Liver (tissue), 9 donors: Measurements from ENCODE around the gene ZNF831. TPM values are rescaled to one million over a fixed set of nuclear protein-coding genes. Genes with fewer than 3 reads are reported as not detected.

Experiments
- DNase-seq: peaks from one replicate; pipeline ENCODE4 v3.0.0-alpha.2; 2017; ENCODE audit warnings: low spot score
- H3K27ac ChIP-seq, 2 donors: one replicate each; pipeline ENCODE4 v1.7.0; 2013; ENCODE audit warnings: inconsistent platforms in 2 of 2, low read length in 2 of 2, control low read depth in 1 of 2, low read depth in 1 of 2, mild to moderate bottlenecking in 1 of 2
- H3K27me3 ChIP-seq, 4 donors: one replicate each; pipeline versions ENCODE4 v1.6.1 to v1.7.0; 2013; ENCODE audit warnings: low read length in 3 of 4, inconsistent platforms in 1 of 4, mild to moderate bottlenecking in 1 of 4, moderate library complexity in 1 of 4; ENCODE audit not compliant: control insufficient read depth in 4 of 4, insufficient read depth in 4 of 4
- H3K36me3 ChIP-seq, 4 donors: one replicate each; pipeline versions ENCODE4 v1.6.1 to v1.7.0; 2013; ENCODE audit warnings: low read length in 3 of 4, mild to moderate bottlenecking in 3 of 4, low read depth in 1 of 4, moderate library complexity in 1 of 4; ENCODE audit not compliant: control insufficient read depth in 4 of 4, insufficient read depth in 3 of 4
- H3K4me1 ChIP-seq, 4 donors: one replicate each; pipeline versions ENCODE4 v1.6.1 to v1.7.0; 2013; ENCODE audit warnings: low read length in 3 of 4, mild to moderate bottlenecking in 3 of 4, moderate library complexity in 1 of 4; ENCODE audit not compliant: control insufficient read depth in 4 of 4, insufficient read depth in 4 of 4
- H3K4me3 ChIP-seq, 3 donors: one replicate each; pipeline versions ENCODE4 v1.6.1 to v1.7.0; 2013; ENCODE audit warnings: low read length in 3 of 3, control low read depth in 1 of 3, low read depth in 1 of 3, mild to moderate bottlenecking in 1 of 3
- H3K9ac ChIP-seq, 2 donors: one replicate each; pipeline ENCODE4 v1.7.0; 2013; ENCODE audit warnings: low read length in 2 of 2, mild to moderate bottlenecking in 2 of 2, moderate library complexity in 2 of 2, control low read depth in 1 of 2, low read depth in 1 of 2
- H3K9me3 ChIP-seq, 4 donors: one replicate each; pipeline versions ENCODE4 v1.6.1 to v1.7.0; 2013; ENCODE audit warnings: low read length in 3 of 4; ENCODE audit not compliant: control insufficient read depth in 4 of 4
- ATF3 ChIP-seq: IDR thresholded peaks from 2 replicates; pipeline ENCODE4 v1.6.1; 2016; ENCODE audit warnings: antibody characterized with exemption
- CTCF ChIP-seq: fragments of 150-350 bp; IDR thresholded peaks from 2 replicates; pipeline ENCODE4 v1.5.1; 2017; ENCODE audit warnings: improper control_type of control experiment, low read depth, low read length; ENCODE audit not compliant: missing input control
- FOXA1 ChIP-seq: IDR thresholded peaks from 2 replicates; pipeline ENCODE4 v1.6.1; 2016; ENCODE audit warnings: antibody characterized with exemption
- FOXA2 ChIP-seq: IDR thresholded peaks from 2 replicates; pipeline ENCODE4 v1.6.1; 2016; ENCODE audit warnings: antibody characterized with exemption
- GABPA ChIP-seq, 2 donors: IDR thresholded peaks in 1 of 2; conservative IDR thresholded peaks in 1 of 2; 2 replicates each; pipeline ENCODE4 v1.6.1; 2016; ENCODE audit warnings: antibody characterized with exemption in 2 of 2, mild to moderate bottlenecking in 1 of 2, moderate library complexity in 1 of 2
- HNF4A ChIP-seq, 2 donors: conservative IDR thresholded peaks; 2 replicates each; pipeline ENCODE4 v1.6.1; 2016; ENCODE audit warnings: antibody characterized with exemption in 2 of 2, mild to moderate bottlenecking in 2 of 2
- HNF4G ChIP-seq: IDR thresholded peaks from 2 replicates; pipeline ENCODE4 v1.6.1; 2016; ENCODE audit warnings: antibody characterized with exemption
- JUND ChIP-seq, 2 donors: IDR thresholded peaks; 2 replicates each; pipeline ENCODE4 v1.6.1; 2016; ENCODE audit warnings: antibody characterized with exemption in 2 of 2
- MAX ChIP-seq: IDR thresholded peaks from 2 replicates; pipeline ENCODE4 v1.6.1; 2016; ENCODE audit warnings: antibody characterized with exemption
- NR2F2 ChIP-seq: IDR thresholded peaks from 2 replicates; pipeline ENCODE4 v1.6.1; 2016; ENCODE audit warnings: antibody characterized with exemption
- RAD21 ChIP-seq, 2 donors: IDR thresholded peaks; 2 replicates each; pipeline ENCODE4 v1.6.1; 2016; ENCODE audit warnings: antibody characterized with exemption in 2 of 2, mild to moderate bottlenecking in 2 of 2
- REST ChIP-seq: IDR thresholded peaks from 2 replicates; pipeline ENCODE4 v1.6.1; 2016; ENCODE audit warnings: antibody characterized with exemption, mild to moderate bottlenecking
- RXRA ChIP-seq, 2 donors: IDR thresholded peaks; 2 replicates each; pipeline ENCODE4 v1.6.1; 2017 to 2018; ENCODE audit warnings: antibody characterized with exemption in 2 of 2, mild to moderate bottlenecking in 1 of 2
- SP1 ChIP-seq: IDR thresholded peaks from 2 replicates; pipeline ENCODE4 v1.6.1; 2018; ENCODE audit warnings: antibody characterized with exemption, mild to moderate bottlenecking
- TAF1 ChIP-seq: conservative IDR thresholded peaks from 2 replicates; pipeline ENCODE4 v1.6.1; 2016; ENCODE audit warnings: antibody characterized with exemption, mild to moderate bottlenecking
- ZBTB33 ChIP-seq: IDR thresholded peaks from 2 replicates; pipeline ENCODE4 v1.6.1; 2016; ENCODE audit warnings: antibody characterized with exemption
- WGBS: extraction: QIAGEN DNeasy Blood & Tissue Kit; methylation state at CpG from one replicate; pipeline ENCODE4 v1.1.7; 2013; 5-methylcytosine and 5-hydroxymethylcytosine counted together
- polyA plus RNA-seq, 2 donors: library from polyadenylated mRNA; stranded (reverse) in 1 of 2; unstranded in 1 of 2; fragments of 200-250 nt in 1 of 2; fragments of >200 nt in 1 of 2; fragmentation: Nextera tagmentation in 1 of 2; extraction: Ambion mirVana in 1 of 2; gene quantifications; one replicate each; pipeline versions ENCODE4 v1.2.1 to v1.2.3, GENCODE V29; 2013 to 2015
- total RNA-seq, 2 donors: library from RNA; depleted of rRNA; stranded (reverse); fragments of >200 nt; gene quantifications; one replicate each; pipeline ENCODE4 v1.2.3, GENCODE V29; 2014
- donor health status: healthy.
- donor health status: healthy.
- donor health status: healthy.
- donor health status: healthy.
- donor health status: healthy.

ZNF831 gene
- total and polyA plus RNA-seq, 4 donors: 0.06 to 0.75 (median 0.13) TPM

- Histone ChIP-seq H3K27ac (no peak overlapping the region), H3K4me3 (no peak overlapping the region), H3K36me3 (no peaks in the 10 kb centered on the region), H3K4me1 (peaks cover 0 to 4% (median 1%) of the 10 kb centered on the region in 4 donors), H3K9ac (no peak overlapping the region), H3K9me3 (no peaks in the 10 kb centered on the region), H3K27me3 (no peaks in the 10 kb centered on the region)
- WGBS: 82% methylated on average over 17 of the region's 17 CpGs
- no peak for DNase-seq
- TF ChIP-seq JUND (IDR thresholded peaks at IDR 0.05): no peak
- TF ChIP-seq TAF1: no peak
- no peak for TF ChIP-seq REST
- TF ChIP-seq ZBTB33: no peak
- no peak for TF ChIP-seq GABPA (IDR thresholded peaks at IDR 0.05 in 1 of 2, conservative IDR thresholded peaks at IDR 0.05 in 1 of 2)
- TF ChIP-seq RAD21 (IDR thresholded peaks at IDR 0.05): no peak
- no peak for TF ChIP-seq FOXA2
- TF ChIP-seq SP1: no peak
- no peak for TF ChIP-seq HNF4G
- TF ChIP-seq FOXA1: no peak
- TF ChIP-seq NR2F2: no peak
These were observed 9.2 kb upstream of the ZNF831 start for GRCh38 chr20:59154317-59155013.

GRCh38 chr20:59157064-59157463 is 6.6 kb upstream of the ZNF831 start:
- Histone ChIP-seq H3K27me3 (no peaks in the 10 kb centered on the region), H3K36me3 (no peaks in the 10 kb centered on the region), H3K27ac (no peak overlapping the region), H3K4me1 (peaks cover 0 to 4% (median 1%) of the 10 kb centered on the region in 4 donors), H3K4me3 (no peak overlapping the region), H3K9me3 (no peaks in the 10 kb centered on the region), H3K9ac (no peak overlapping the region)
- 88% methylated on average over 6 of the region's 6 CpGs for WGBS
- DNase-seq: no peak
- TF ChIP-seq RAD21 (IDR thresholded peaks at IDR 0.05) (no peak), FOXA2 (no peak), CTCF (no peak), MAX (no peak), ATF3 (no peak), GABPA (IDR thresholded peaks at IDR 0.05 in 1 of 2, conservative IDR thresholded peaks at IDR 0.05 in 1 of 2) (no peak), TAF1 (no peak), FOXA1 (no peak), ZBTB33 (no peak), HNF4A (conservative IDR thresholded peaks at IDR 0.05) (no peak), HNF4G (no peak), RXRA (IDR thresholded peaks at IDR 0.05) (no peak)
